ENCODE measurements around the gene CTNS. TPM values are rescaled to one million over a fixed set of nuclear protein-coding genes. Genes with fewer than 3 reads are reported as not detected.
"Not testable (repeated sequence)": the region's sequence is repeated elsewhere in the genome, so short reads cannot be mapped to it uniquely, and the experiment has no call there.

CTNS gene
- polyA plus RNA-seq, 1 donor from 2014 or later, result 8.8 TPM

DNA sequence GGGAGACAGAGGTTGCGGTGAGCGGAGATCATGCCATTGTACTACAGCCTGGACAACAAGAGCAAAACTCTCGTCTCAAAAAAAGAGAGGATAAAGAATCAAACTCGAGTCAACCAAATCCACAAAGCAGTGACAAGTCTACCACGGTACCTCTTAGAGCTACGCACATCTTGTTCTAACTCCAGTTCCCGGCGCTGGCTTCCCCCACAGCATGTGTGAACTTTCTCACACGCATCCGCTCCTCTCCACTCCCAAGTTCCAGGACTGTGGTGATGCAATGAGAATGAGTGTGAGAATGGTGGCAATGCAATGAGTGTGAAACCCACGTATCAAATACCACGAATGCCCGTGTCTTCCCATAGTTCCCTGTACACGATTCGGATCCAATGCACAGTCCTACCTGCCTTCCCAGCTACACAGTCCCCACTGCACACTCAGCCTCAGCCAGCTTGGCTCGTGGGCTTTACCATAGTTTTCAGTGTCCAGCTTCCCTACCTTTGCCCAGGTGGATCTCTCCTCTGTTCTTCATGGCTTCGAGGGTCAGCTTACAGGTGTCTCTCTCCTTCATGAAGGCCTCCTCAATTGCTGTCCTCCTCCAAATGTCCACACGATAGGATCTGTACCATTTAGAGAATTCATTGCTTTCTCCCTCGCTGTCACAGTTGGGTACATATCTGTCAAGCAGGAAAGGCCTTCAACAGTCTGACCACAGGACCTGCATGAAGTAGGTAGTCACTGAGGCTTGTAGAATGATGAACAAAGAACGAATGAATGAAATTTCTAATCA lies 68.6 kb downstream of the CTNS start:
- no peak overlapping the region for H3K27ac ChIP-seq (ENCODE audit: low read length)
- no peaks in the 10 kb centered on the region for H3K36me3 ChIP-seq (ENCODE audit: insufficient read depth, low read length)
- no peak overlapping the region for H2AFZ ChIP-seq (ENCODE audit: low read depth, low read length)
- H3K4me3 ChIP-seq (ENCODE audit: low read length), result no peak overlapping the region
- TF ChIP-seq RAD21 (conservative IDR thresholded peaks at IDR 0.05), result no peak
- no peak for TF ChIP-seq EZH2 (IDR thresholded peaks at IDR 0.05; ENCODE audit: borderline replicate concordance, insufficient read depth, low read length, poor library complexity, severe bottlenecking)
- TF ChIP-seq TAF1 (IDR thresholded peaks at IDR 0.05; ENCODE audit: low read depth), result no peak
- TF ChIP-seq MXI1 (conservative IDR thresholded peaks at IDR 0.05; ENCODE audit: poor library complexity, severe bottlenecking), result no peak
- TF ChIP-seq, protein P1, sequence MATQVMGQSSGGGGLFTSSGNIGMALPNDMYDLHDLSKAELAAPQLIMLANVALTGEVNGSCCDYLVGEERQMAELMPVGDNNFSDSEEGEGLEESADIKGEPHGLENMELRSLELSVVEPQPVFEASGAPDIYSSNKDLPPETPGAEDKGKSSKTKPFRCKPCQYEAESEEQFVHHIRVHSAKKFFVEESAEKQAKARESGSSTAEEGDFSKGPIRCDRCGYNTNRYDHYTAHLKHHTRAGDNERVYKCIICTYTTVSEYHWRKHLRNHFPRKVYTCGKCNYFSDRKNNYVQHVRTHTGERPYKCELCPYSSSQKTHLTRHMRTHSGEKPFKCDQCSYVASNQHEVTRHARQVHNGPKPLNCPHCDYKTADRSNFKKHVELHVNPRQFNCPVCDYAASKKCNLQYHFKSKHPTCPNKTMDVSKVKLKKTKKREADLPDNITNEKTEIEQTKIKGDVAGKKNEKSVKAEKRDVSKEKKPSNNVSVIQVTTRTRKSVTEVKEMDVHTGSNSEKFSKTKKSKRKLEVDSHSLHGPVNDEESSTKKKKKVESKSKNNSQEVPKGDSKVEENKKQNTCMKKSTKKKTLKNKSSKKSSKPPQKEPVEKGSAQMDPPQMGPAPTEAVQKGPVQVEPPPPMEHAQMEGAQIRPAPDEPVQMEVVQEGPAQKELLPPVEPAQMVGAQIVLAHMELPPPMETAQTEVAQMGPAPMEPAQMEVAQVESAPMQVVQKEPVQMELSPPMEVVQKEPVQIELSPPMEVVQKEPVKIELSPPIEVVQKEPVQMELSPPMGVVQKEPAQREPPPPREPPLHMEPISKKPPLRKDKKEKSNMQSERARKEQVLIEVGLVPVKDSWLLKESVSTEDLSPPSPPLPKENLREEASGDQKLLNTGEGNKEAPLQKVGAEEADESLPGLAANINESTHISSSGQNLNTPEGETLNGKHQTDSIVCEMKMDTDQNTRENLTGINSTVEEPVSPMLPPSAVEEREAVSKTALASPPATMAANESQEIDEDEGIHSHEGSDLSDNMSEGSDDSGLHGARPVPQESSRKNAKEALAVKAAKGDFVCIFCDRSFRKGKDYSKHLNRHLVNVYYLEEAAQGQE (IDR thresholded peaks at IDR 0.05; ENCODE audit: borderline replicate concordance), result no peak
- H3K9ac ChIP-seq (ENCODE audit: low read length), result no peak overlapping the region
- H3K4me2 ChIP-seq (ENCODE audit: low read length), result no peak overlapping the region
- no peaks in the 10 kb centered on the region for H3F3A ChIP-seq (ENCODE audit: insufficient read depth, low read length, poor library complexity, severe bottlenecking)
- H3K27me3 ChIP-seq (ENCODE audit: insufficient read depth, low read depth, low read length), result no peaks in the 10 kb centered on the region
- no peaks in the 10 kb centered on the region for H4K20me1 ChIP-seq (ENCODE audit: insufficient read depth)
- no peaks in the 10 kb centered on the region for H3K9me3 ChIP-seq (ENCODE audit: low read length)
- H3K79me2 ChIP-seq (replicated peaks; ENCODE audit: insufficient read depth, low read length), result no peaks in the 10 kb centered on the region
- no peaks in the 10 kb centered on the region for H3K9me2 ChIP-seq (ENCODE audit: insufficient read depth, low read length)

DNA sequence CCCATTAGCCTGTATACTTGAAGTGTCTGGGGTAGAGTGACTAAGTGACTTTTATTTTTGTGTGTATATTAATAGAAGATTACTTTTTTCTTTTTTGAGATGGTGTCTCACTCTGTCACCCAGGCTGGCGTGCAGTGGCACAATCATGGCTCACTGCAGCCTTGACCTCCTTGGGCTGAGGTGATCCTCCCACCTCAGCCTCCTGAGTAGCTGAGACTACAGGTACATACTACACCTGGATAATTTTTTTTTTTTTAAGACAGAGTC lies 69.1 kb downstream of the CTNS start:
- not testable (repeated sequence) for H3F3A ChIP-seq (ENCODE audit: insufficient read depth, low read length, poor library complexity, severe bottlenecking); H3K9me2 ChIP-seq (ENCODE audit: insufficient read depth, low read length); H3K9ac ChIP-seq (ENCODE audit: low read length); H3K27me3 ChIP-seq (ENCODE audit: insufficient read depth, low read depth, low read length); H3K4me2 ChIP-seq (ENCODE audit: low read length); H4K20me1 ChIP-seq (ENCODE audit: insufficient read depth); H3K27ac ChIP-seq (ENCODE audit: low read length); H3K79me2 ChIP-seq (replicated peaks; ENCODE audit: insufficient read depth, low read length); H3K9me3 ChIP-seq (ENCODE audit: low read length); H3K4me3 ChIP-seq (ENCODE audit: low read length); H3K36me3 ChIP-seq (ENCODE audit: insufficient read depth, low read length); H2AFZ ChIP-seq (ENCODE audit: low read depth, low read length)

- no peak overlapping the region for H3K4me3 ChIP-seq (ENCODE audit: low read length)
- H3K36me3 ChIP-seq (ENCODE audit: insufficient read depth, low read length), result no peaks in the 10 kb centered on the region
- H3K79me2 ChIP-seq (replicated peaks; ENCODE audit: insufficient read depth, low read length), result no peaks in the 10 kb centered on the region
- no peak overlapping the region for H3K4me2 ChIP-seq (ENCODE audit: low read length)
- H3K27me3 ChIP-seq (ENCODE audit: insufficient read depth, low read depth, low read length), result no peaks in the 10 kb centered on the region
- TF ChIP-seq TAF1 (IDR thresholded peaks at IDR 0.05; ENCODE audit: low read depth) (no peak), MXI1 (conservative IDR thresholded peaks at IDR 0.05; ENCODE audit: poor library complexity, severe bottlenecking) (no peak), EP300 (conservative IDR thresholded peaks at IDR 0.05; ENCODE audit: poor library complexity, severe bottlenecking) (no peak), RAD21 (conservative IDR thresholded peaks at IDR 0.05) (no peak), SMC3 (conservative IDR thresholded peaks at IDR 0.05; ENCODE audit: poor library complexity) (no peak), EZH2 (IDR thresholded peaks at IDR 0.05; ENCODE audit: borderline replicate concordance, insufficient read depth, low read length, poor library complexity, severe bottlenecking) (no peak), POLR2AphosphoS5 (IDR thresholded peaks at IDR 0.05) (no peak)
- TF ChIP-seq, protein P2, sequence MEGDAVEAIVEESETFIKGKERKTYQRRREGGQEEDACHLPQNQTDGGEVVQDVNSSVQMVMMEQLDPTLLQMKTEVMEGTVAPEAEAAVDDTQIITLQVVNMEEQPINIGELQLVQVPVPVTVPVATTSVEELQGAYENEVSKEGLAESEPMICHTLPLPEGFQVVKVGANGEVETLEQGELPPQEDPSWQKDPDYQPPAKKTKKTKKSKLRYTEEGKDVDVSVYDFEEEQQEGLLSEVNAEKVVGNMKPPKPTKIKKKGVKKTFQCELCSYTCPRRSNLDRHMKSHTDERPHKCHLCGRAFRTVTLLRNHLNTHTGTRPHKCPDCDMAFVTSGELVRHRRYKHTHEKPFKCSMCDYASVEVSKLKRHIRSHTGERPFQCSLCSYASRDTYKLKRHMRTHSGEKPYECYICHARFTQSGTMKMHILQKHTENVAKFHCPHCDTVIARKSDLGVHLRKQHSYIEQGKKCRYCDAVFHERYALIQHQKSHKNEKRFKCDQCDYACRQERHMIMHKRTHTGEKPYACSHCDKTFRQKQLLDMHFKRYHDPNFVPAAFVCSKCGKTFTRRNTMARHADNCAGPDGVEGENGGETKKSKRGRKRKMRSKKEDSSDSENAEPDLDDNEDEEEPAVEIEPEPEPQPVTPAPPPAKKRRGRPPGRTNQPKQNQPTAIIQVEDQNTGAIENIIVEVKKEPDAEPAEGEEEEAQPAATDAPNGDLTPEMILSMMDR (IDR thresholded peaks at IDR 0.05; ENCODE audit: poor library complexity, severe bottlenecking), result no peak
- TF ChIP-seq, protein P1 (IDR thresholded peaks at IDR 0.05; ENCODE audit: borderline replicate concordance), result no peak
- no peaks in the 10 kb centered on the region for H3K9me3 ChIP-seq (ENCODE audit: low read length)
- H3K27ac ChIP-seq (ENCODE audit: low read length), result no peak overlapping the region
- H4K20me1 ChIP-seq (ENCODE audit: insufficient read depth), result no peaks in the 10 kb centered on the region
- no peak overlapping the region for H3K9ac ChIP-seq (ENCODE audit: low read length)
- no peaks in the 10 kb centered on the region for H3K9me2 ChIP-seq (ENCODE audit: insufficient read depth, low read length)
- no peak overlapping the region for H2AFZ ChIP-seq (ENCODE audit: low read depth, low read length)
- H3F3A ChIP-seq (ENCODE audit: insufficient read depth, low read length, poor library complexity, severe bottlenecking), result no peaks in the 10 kb centered on the region
Observed at GRCh38 chr17:3708366-3708765, 71.8 kb downstream of the CTNS start.
